Activated CD8-positive, alpha-beta memory T cell treated with anti-CD3 and anti-CD28 coated beads, Interleukin-2, amount 50 U/mL, for 4 hours (primary cell): ENCODE measurements around the gene CCNK.

Source experiments
- DNase-seq: peaks from one replicate; pipeline ENCODE4 v3.0.0-alpha.2; 2020

Gene CCNK

DNA sequence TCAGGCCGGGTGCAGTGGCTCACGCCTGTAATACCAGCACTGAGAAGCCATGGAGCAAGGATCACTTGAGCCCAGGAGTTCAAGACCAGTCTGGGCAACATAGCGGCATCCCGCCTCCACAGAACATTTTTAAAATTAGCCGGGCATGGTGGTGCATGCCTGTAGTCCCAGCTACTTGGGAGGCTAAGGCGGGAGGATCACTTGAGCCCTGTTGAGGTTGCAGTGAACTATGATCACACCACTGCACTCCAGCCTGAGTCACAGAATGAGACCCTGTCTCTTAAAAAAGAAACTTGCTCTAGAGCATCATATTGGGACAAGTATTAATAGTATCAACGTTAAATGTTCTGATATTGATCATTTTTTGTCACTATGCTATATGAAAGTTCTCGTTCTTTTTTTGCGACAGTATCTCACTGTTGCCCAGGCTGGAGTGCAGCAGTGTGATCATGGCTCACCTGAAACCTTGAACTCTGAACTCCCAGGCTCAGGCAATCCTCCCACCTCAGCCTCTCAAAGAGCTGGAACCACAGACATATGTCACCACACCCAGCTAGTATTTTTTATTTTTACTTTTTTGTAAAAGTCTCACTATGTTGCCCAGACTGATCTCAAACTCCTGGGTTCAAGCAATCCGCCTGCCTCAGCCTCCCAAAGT, 75.1 kb downstream of the CCNK start:
- no peak for DNase-seq

- no peak for DNase-seq
Measured at GRCh38 chr14:99559286-99559990, 78.2 kb downstream of the CCNK start.

DNA sequence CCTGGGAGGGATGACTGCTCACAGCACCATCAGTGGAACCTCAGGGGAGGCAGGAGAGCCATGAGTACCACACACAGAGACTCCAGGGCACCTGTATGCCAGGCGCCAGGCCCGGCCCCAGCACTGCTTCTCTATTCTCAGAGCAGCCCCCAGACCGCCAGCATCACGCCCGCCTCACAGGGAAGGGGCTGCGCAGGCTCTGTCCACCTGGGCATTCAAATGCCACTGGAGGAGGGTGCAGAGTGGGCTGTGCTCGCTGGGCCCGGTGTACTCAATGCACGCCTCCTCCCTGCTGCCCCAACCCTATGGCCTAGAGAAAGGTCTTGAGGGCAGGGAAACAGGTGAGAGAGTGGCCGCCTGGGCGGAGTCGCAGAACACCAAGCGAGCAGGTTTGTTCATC, 79.2 kb downstream of the CCNK start:
- no peak for DNase-seq

GRCh38 chr14:99560922-99561683, 79.9 kb downstream of the CCNK start:
- DNase-seq = no peak

- no peak for DNase-seq
Measured at GRCh38 chr14:99561864-99562263, 80.7 kb downstream of the CCNK start.
